AG09309 (cell line): ENCODE measurements around the gene LRRN4CL.
A peak's percentile ranks its signal among the peaks of the same experiment; 100 is the strongest.

ENCODE experiments used
- DNase-seq: peaks from one replicate; pipeline ENCODE4 v3.0.0-alpha.2; 2010; ENCODE audit warnings: low read depth
- H3K4me3 ChIP-seq: 2 replicates; pipeline ENCODE4 v1.5.1; 2011; ENCODE audit warnings: mild to moderate bottlenecking, low read depth, low read length, moderate library complexity; ENCODE audit not compliant: control insufficient read depth
- TF ChIP-seq, protein P1 (sequence below): IDR thresholded peaks from 2 replicates; pipeline ENCODE4 v1.5.1; 2011; ENCODE audit warnings: mild to moderate bottlenecking, low read depth, low read length, inconsistent platforms; ENCODE audit not compliant: insufficient read depth, control insufficient read depth; ENCODE audit errors: missing control alignments

Gene LRRN4CL

DNA sequence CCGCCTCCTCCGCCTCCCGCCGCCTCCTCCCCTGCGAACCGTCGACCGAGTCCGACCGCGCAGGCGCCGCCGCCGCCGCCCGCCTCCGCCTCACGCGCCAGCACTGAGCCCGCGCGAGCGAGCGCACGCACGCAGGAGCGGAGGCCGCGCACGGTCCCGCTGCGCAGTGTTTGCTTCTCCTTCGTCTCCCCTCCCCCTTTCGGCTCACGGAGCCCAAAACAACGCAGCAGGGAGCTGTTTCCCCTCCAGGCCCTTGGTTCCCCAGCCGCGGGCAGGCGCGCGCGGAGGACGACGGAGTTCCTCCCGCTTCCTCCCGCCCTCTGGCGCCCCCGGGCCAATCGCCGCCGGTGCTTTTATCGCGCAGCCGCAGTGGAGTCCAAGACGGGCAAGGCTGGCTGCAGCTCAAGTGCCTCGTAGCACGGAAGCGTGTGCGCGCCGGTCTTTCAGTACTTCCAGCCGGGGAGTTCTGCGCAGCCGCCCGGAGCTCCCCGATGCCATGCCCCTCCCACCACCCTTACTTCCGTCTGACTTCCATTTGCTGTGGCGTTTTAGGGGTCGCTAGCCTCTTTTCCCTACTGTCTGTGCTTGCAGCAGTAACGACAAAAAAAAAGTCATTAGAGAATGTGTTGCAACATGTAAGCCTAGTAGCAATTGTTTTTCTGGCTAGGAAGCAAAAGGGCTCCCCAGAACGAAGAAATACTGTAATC, 38.0 kb upstream of the LRRN4CL start, which contains the start of gene HNRNPUL2:
Gene HNRNPUL2, minus strand, starts transcription at position 293 of the 707 bp plus-strand sequence. CDS start 301 bp downstream, outside the sequence.
- TF ChIP-seq, protein P1, sequence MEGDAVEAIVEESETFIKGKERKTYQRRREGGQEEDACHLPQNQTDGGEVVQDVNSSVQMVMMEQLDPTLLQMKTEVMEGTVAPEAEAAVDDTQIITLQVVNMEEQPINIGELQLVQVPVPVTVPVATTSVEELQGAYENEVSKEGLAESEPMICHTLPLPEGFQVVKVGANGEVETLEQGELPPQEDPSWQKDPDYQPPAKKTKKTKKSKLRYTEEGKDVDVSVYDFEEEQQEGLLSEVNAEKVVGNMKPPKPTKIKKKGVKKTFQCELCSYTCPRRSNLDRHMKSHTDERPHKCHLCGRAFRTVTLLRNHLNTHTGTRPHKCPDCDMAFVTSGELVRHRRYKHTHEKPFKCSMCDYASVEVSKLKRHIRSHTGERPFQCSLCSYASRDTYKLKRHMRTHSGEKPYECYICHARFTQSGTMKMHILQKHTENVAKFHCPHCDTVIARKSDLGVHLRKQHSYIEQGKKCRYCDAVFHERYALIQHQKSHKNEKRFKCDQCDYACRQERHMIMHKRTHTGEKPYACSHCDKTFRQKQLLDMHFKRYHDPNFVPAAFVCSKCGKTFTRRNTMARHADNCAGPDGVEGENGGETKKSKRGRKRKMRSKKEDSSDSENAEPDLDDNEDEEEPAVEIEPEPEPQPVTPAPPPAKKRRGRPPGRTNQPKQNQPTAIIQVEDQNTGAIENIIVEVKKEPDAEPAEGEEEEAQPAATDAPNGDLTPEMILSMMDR: no peak
- peak; percentile 96 for DNase-seq
- H3K4me3 ChIP-seq: peak within 1 kb of the TSS; percentile 84

- DNase-seq: no peak
- TF ChIP-seq, protein P1: no peak
- H3K4me3 ChIP-seq: peak overlapping the region; percentile 84
Observed at GRCh38 chr11:62726915-62727164, 37.5 kb upstream of the LRRN4CL start.

DNA sequence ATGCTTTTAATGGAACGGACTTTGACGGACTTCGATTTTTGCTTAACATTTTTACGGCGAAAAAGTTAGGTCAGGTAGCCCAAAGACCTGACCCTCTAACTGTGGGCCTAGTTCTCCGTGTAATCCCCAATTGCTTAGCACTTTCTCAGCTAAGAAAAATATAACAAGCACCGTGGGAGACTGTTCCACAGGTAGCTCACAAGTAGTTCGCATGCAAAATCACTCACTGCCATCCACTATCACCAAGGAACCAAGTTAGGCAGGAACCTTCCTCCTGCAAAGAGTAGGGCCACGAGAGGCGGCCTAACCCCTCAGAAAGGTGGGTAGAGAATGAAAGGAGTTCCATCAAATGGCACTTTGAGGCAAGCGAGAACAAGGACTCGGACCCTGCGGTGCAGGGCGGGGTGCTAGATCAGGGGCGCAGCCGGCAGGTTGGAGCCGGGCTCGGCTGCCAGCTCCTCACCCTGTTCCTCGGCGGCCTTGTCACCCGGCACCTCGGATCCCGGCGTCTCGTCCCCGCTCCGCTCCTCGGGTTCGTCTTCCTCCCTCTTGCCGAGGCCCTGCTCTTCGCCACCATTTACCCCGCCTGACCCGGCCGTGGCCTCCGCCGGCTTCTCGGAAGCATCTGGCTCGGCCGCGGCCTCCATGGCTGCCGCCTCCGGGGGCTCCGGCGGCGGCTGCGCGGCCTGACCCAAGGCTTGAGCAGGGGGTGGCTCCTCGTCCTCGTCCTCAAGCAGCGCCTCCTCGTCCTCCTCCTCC, 37.0 kb upstream of the LRRN4CL start:
- DNase-seq: no peak
- peak overlapping the region; percentile 84 for H3K4me3 ChIP-seq
- TF ChIP-seq, protein P1: no peak

- no peak for DNase-seq
- TF ChIP-seq, protein P1: no peak
Observed at GRCh38 chr11:62725646-62726045, 36.3 kb upstream of the LRRN4CL start.

GRCh38 chr11:62724171-62724570, 34.8 kb upstream of the LRRN4CL start:
- DNase-seq: no peak
- H3K4me3 ChIP-seq: peak overlapping the region; percentile 3
- TF ChIP-seq, protein P1: no peak

More at GRCh38 chr11:62725646-62726045, 36.3 kb upstream of the LRRN4CL start:
- peak overlapping the region; percentile 84 for H3K4me3 ChIP-seq

- TF ChIP-seq, protein P1: no peak
- no peak overlapping the region for H3K4me3 ChIP-seq
- no peak for DNase-seq
Observed at GRCh38 chr11:62721994-62722393, 32.7 kb upstream of the LRRN4CL start.
